ENCODE results near the gene ASMT.

DNA sequence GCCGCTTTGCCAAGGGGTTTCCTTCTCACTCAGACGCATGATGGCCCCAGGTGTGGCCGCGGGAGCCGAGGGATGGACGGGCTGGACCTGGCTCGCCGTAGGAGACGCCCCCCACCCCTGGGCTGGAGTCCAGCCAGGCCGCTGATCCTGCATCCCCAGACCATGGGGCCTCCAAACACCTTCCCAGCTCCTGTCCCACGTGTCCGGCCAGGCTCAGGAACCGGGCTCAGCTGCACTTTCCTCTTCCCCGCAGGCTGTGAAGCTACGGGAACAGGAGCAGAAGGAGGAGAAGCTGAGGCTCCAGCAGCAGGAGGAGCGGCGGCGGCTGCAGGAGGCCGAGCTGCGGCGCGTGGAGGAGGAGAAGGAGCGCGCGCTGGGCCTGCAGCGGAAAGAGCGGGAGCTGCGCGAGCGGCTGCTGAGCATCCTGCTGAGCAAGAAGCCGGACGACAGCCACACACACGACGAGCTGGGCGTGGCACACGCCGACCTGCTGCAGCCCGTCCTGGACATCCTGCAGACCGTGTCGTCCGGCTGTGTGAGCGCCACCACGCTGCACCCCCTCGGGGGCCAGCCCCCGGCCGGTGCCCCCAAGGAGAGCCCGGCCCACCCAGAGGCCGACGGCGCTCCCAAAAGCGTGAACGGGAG lies 14.3 kb upstream of the ASMT start:
- TF ChIP-seq, protein P1, sequence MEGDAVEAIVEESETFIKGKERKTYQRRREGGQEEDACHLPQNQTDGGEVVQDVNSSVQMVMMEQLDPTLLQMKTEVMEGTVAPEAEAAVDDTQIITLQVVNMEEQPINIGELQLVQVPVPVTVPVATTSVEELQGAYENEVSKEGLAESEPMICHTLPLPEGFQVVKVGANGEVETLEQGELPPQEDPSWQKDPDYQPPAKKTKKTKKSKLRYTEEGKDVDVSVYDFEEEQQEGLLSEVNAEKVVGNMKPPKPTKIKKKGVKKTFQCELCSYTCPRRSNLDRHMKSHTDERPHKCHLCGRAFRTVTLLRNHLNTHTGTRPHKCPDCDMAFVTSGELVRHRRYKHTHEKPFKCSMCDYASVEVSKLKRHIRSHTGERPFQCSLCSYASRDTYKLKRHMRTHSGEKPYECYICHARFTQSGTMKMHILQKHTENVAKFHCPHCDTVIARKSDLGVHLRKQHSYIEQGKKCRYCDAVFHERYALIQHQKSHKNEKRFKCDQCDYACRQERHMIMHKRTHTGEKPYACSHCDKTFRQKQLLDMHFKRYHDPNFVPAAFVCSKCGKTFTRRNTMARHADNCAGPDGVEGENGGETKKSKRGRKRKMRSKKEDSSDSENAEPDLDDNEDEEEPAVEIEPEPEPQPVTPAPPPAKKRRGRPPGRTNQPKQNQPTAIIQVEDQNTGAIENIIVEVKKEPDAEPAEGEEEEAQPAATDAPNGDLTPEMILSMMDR (conservative IDR thresholded peaks at IDR 0.05; ENCODE audit: low read depth, low read length) = no peak
- no peak for TF ChIP-seq EZH2 (IDR thresholded peaks at IDR 0.05; ENCODE audit: low read length, unreplicated experiment)
